DMS153 treated with DMSO at 0.1 percent for 48 hours (cell line): Measurements from ENCODE around the gene KIF26A.

Source experiments
- DNase-seq: peaks from one replicate; lab custom pipeline; 2025; ENCODE audit not compliant: unreplicated experiment; lab: John Stamatoyannopoulos, UW

Gene KIF26A

GRCh38 chr14:104138098-104138717 is at the start of gene KIF26A:
KIF26A (plus strand) TSS chr14:104138587; CDS start chr14:104138723, 136 bp downstream.
- DNase-seq: peak; percentile 7

GRCh38 chr14:104090071-104090748 is 48.2 kb upstream of the KIF26A start:
- no peak for DNase-seq

GRCh38 chr14:104091061-104091926 is 47.1 kb upstream of the KIF26A start:
- no peak for DNase-seq

- no peak for DNase-seq
Measured at GRCh38 chr14:104091927-104092771, 46.2 kb upstream of the KIF26A start.

GRCh38 chr14:104092931-104093365 is 45.4 kb upstream of the KIF26A start:
- no peak for DNase-seq

- no peak for DNase-seq
Measured at GRCh38 chr14:104093366-104094055, 44.9 kb upstream of the KIF26A start.

GRCh38 chr14:104094056-104094708 is 44.2 kb upstream of the KIF26A start:
- no peak for DNase-seq

- no peak for DNase-seq
Measured at GRCh38 chr14:104094709-104095425, 43.5 kb upstream of the KIF26A start.

- no peak for DNase-seq
Measured at GRCh38 chr14:104095426-104096310, 42.7 kb upstream of the KIF26A start.

GRCh38 chr14:104096318-104096717 is 42.1 kb upstream of the KIF26A start:
- DNase-seq: no peak

GRCh38 chr14:104096751-104097700 is 41.4 kb upstream of the KIF26A start:
- no peak for DNase-seq

GRCh38 chr14:104098272-104099095 is 39.9 kb upstream of the KIF26A start:
- no peak for DNase-seq

GRCh38 chr14:104099096-104100041 is 39.0 kb upstream of the KIF26A start:
- DNase-seq: no peak

- no peak for DNase-seq
Measured at GRCh38 chr14:104100171-104101085, 38.0 kb upstream of the KIF26A start.
